SK-N-MC (cell line): ENCODE measurements around the gene GABRD.

ENCODE experiments used
- EZH2 ChIP-seq: fragments of 200-600 bp; sonication (generic); IDR thresholded peaks from one replicate; pipeline ENCODE4 v1.6.1; 2017; ENCODE audit warnings: antibody characterized with exemption
- POLR2AphosphoS5 ChIP-seq: IDR thresholded peaks from 2 replicates; pipeline ENCODE4 v1.6.1; 2012; ENCODE audit warnings: mild to moderate bottlenecking, low read depth, low read length, borderline replicate concordance

- no peak for TF ChIP-seq EZH2
- no peak for TF ChIP-seq POLR2AphosphoS5
These were observed 61.0 kb downstream of the GABRD start for GRCh38 chr1:2080140-2080539.
